Smooth muscle cell of the brain vasculature (primary cell): Measurements from ENCODE around the gene RPS6KA2.
"Not testable (repeated sequence)": the region's sequence is repeated elsewhere in the genome, so short reads cannot be mapped to it uniquely, and the experiment has no call there.

Experiments used
- DNase-seq: peaks from one replicate; pipeline ENCODE4 v3.0.0-alpha.2; 2012; ENCODE audit warnings: low read depth, low spot score

Gene RPS6KA2

DNA sequence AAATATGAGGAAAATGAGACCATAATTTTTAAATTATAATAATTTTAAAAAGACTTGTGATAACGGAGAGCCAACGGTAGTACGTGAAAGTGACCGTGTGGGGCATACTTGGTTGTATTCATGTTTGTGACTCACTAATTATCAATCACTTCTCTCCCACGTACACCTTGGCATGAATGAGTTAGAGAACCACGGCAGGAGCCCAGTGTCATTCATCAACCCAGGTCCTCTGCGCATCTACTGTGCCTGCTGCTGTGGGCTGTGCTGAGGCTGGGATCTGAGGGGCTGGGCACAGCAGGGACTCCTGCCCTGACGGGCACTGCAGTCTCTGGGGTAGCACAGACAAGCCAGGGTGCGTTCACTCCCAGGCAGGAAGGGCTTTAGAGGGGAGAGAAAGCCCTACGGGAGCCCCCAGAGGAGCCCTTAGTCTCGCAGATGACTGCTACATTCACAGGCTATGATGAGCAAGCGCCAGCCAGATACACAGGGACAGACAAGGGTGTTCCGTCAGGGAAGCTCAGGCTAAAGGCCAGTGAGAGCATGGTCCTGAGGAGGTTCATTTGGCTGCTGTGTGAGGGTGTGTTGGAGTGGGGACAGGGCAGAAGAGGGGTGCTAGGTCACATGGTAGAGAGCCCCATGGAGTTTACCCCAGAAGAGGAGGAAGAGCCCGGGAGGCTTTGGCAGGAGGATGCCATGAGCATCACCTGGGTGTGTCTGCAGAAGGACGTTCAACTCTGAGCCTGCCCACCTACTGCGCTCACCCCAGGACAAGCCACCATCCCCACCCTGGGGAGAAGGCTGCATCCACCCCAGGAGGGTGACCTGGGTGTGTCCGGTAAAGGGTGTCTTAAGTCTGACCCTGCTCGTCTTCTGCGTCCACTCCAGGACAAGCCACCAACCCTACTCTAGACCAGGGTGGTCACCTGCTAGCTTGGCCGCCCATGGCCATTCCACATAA lies 8.2 kb upstream of the RPS6KA2 start:
- DNase-seq = no peak

DNA sequence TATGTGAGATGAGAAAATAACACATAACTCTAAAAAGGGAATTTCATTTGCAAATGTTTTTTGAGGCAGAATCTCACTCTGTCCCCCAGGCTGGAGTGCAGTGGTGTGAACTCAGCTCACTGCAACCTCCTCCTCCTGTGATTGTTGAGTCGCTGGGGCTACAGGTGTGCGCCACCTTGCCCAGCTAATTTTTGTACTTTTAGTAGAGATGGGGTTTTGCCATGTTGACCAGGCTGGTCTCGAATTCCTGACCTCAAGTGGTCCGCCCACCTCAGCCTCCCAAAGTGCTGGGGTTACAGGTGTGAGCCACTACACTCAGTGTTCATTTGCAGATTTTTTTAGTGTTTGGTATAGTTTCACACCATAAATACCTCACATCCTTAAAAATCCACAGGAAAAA lies 7.5 kb upstream of the RPS6KA2 start:
- DNase-seq = not testable (repeated sequence)

DNA sequence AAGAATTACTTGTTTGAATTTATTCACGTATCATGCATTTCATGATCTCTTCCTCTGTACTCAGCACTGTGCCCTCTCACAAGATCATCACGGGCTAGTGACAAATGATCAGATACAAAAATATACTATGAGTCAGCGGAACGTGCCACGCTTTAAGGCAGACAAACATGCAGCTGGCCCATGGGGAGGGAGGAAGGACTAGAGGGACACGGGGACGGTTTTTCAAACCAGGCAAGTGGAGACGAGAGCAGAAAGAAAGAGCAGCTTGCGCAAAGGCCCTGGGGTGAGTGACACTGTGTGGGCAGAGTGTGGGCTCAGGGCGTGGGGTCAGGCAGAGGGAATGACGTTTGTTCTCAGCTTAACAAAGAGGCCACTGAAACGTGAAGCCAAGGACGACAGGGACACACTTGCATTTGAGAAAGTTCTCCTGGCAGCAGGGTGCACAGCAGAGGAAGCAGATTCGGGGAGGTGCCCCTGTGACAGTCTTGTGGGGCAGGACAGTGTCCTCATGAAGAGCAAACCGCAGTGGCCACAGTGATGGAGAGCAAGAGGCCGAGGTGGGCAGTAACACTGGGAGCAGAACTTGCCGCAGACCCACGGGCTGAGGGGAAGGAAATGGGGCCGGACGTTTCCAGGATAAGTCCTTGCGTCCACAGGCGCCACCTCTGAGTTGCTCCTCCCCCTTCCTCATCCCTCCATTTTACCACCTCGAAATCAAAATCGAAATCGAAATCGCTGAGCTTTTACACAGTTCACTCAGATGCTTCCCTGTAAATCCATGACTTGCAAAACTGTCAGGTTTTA lies 6.9 kb upstream of the RPS6KA2 start:
- DNase-seq = no peak

DNA sequence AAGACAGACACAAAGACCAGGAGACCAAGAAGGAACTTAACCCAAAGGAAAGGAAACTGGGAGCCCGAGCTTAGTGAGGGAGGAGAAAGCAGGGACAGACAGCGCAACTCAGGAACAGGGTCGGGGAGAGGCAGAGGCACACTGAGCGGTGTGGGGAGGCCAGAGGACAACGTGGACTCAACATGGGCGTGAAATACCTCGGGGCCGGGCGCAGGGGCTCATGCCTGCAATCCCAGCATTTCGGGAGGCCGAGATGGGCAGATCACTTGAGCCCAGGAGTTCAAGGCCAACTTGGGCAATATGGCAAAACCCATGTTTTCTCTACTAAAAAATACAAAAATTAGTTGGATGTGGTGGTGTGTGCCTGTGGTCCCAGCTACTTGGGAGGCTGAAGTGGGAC lies 5.7 kb upstream of the RPS6KA2 start:
- no peak for DNase-seq

DNA sequence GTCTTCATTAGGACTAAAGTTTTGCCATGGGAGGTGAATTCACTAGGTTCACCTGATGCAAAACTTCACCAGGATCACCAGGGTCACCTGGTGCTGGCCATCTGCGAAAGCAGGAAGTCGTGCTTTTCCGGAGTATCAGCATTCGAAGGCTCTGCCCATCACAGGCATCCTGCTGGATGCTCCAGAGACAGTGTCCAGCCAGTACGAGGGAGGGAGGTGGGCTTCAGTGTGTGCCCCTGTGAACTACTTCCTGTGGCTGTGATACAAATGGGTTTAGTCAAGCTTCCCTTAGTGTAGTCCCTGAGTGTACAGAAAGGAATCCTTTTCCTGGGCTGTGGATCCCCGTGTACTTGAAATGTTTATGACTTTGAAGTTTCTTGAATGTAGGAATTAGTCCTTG lies 3.4 kb upstream of the RPS6KA2 start:
- no peak for DNase-seq

DNA sequence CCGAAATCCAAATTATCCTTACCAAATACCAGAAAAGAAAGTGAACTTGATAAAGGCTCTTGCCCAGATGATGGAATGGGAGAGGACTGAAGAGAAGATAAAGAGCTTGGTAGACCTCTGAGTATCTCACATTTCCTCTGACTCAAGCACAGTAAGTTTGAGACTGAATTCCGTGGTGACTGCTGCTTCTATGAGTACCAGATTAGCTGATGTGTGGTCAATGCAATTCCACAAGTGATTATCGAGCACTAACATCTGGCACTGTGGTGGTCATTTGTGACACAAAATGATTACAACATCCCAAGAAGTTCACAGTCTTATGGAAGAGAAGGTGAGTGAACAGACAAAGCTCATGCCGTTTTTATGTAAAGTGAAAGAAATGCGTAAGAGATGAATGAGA lies 2.6 kb upstream of the RPS6KA2 start:
- no peak for DNase-seq

DNA sequence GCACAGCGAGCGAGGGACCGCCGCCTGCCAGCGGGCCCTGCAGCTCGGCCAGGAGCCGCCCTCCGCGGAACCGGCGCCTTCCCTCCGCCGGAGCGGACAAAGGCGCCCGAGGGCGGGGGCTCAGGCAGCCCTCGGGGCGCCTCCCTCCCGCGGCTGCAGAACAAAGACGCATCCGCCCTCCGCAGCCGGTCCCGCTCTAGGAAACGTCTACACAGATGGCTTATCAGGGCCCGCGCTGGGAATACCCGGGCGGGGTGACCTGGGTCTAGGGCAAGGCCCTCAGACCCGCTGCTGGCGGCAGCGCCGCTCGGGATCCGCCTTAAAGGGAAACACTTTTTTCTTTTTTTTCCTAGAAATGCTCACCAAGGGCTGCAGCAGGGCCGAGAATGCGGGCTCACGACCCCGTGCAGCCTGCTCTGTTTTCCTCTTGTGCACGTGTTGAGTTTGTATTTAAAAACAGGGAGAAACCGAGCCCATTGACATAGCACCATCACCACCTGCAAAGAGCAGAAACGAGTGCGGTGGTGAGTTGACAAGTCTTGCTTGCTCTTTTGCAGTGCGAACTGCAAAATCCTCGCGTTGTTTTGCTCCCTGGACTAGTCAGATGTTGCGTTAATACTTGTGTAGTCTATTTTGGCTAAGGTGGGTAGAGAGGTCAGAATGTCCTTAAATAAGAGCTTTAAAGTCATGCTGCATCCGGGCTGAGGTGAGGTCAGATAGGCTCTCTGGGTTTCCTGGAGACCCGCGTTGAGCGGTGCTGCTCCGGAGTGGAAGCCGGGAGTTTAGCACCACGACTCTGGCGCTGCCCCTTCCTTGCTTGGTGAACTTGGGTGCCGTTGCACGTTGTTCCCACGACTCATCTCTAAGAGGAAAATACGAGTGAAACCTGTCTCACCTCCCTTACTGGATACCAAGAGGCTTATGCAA lies 1.1 kb upstream of the RPS6KA2 start:
- no peak for DNase-seq

DNA sequence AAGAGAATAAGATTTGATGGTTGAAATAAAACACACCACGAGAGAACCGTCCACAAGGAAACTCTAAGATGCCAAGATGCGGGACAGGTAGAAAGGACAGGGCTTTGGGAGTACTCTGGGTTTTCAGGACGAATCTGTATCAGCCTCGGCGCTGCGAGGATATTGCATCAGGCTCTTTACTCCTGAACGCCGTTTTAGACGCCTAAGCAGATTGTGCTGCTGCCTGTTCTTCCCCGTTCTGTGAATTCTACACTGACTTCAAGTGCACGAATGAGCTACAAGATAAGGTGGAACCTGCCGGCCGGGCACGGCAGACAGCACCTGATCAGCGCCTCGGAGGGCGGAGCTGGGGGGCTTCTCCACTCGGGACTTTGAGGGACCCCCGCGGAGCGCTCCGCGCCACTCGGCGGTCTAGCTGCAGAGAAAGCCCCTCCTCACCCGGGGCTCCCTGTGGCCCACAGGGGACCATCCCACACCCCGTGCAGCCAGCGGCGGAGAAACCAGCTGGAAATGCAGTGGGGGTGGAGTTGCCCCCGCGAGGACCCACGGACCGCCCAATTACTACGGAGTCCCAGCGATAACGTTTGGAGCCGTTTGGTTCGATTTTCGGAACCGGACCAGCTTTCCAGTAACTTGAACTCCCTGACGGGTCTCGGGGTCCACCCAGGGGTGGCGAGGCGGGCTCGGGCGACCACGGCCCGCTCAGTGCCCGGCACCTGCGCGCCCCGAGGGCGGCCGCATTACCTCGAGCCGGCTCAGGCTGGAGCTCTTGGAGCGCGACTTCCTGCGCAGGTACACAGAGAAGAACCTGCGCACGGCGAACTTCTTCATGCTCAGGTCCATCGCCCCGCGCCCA lies 646 bp downstream of the RPS6KA2 start:
- no peak for DNase-seq

DNA sequence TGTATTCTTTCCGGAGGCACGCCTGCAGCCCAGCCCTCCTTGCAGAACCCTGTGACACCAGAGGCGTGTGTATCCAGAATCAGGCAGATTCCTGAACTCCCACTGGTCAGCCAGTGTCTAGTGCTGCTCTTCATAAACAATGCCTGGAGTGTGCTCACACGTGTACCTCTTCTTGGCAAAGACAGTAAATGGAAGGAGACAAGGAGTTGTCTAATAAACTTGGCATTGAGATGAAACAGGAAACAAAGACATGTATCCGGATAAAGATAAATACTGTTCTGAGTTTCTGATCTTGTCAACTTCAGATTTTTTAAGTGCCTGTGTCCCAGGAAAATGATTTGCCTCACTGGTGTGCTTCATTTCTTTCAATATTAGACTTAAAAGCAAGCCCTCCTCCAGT lies 1.7 kb downstream of the RPS6KA2 start:
- no peak for DNase-seq

DNA sequence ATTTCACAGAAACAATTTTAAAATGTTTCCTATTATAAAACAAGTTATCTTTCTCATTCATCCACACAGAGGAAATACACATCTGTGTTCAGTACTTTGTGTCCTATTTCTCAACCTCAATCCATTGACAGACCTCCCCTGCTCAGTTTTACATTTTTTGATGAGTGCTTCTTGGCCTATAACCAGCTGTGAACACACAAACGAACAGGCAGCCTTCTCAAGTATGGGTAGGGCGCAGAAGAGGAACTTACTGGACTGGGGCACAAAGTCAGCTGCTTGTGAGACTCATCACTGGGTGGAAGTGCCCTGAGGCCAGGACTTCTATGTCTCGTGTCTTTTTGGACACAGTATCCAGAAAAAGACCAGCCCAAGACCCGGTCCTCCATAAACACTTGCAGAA lies 2.8 kb downstream of the RPS6KA2 start:
- DNase-seq = no peak

DNA sequence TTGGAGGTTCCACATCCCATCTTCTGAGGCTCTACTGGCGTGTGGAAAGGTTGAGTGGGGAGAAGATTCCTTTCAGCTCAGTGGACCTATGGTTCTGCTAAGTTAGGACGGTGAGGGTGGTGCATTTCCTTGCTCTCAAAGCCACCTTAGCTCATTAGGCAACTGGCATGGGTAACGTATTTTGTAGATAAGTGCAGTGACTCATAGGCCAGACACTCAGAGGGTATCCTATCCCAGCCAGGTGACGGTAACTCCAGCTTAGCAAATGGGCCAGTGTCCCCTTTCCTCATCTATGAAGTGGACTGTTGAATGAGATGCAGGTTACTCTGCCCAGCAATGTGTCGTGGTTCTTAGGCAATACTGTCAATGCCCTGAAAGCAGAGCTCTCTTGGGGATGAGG lies 3.7 kb downstream of the RPS6KA2 start:
- DNase-seq = no peak

DNA sequence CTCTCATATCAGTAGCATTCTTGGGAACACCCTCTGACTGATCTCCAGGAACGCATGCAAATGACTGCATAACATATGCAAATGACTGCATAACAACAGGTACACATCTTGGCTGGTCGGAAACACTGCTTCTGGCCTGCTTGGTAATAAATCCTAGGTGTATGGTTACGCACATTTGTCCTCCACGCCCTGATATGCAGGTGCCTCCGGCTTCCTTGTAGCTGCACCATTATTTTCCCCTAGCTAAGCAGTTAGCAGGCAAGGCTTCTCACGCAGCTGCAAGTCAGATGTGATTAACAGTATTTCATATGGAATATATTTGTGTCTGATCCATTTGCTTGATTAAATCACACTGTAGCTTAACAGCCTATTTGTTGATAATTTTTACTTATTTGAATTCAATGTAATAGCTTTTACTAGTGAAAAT lies 5.9 kb downstream of the RPS6KA2 start:
- DNase-seq = no peak

DNA sequence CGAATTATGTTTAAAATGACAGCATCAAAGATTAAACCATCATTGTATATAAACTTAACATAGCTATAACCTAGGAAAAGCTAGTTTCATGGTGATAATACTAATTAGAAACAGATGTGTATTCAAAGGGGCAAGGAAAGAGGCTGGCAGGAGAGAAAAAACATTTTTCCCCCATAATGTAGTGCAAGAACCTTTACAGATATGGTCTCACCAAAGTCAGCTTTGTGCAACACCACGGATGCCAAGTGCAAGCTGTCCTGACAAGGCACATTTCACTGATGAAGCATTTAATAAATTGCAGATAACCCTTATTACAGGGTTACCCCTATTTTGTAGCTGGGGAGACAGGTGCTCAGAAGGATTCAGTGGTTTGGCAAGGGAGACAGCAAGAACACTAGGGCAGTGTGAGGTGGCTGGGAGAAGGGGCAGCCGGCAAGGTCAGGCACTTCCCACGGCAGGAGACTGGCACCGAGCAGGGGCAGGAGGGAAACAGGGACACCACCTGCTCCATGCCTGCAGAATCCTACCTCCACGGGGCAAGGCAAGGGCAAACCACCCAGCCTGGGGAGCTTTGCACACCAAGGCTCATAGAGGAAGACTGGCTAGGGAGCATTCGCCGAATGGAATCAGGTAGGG lies 6.5 kb downstream of the RPS6KA2 start:
- no peak for DNase-seq

DNA sequence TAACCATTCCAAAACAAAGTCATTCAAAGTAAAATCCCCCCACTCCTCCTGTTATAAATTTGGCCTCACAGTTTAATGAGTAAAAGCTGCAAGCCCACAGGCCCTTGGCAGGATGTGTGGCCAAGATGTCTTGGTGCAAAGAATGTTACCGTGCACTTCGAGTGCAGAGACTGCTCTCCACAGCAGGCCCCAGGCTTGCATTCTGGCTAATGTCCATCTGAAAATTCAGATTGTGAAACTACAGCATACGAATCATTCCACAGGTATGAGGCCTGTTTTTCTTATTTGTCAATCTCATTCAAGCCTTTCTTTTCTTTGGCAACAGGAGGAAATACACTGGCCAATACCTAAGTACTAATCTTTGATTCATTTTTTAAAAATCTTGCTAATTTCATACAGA lies 7.1 kb downstream of the RPS6KA2 start:
- DNase-seq = peak; percentile 70

DNA sequence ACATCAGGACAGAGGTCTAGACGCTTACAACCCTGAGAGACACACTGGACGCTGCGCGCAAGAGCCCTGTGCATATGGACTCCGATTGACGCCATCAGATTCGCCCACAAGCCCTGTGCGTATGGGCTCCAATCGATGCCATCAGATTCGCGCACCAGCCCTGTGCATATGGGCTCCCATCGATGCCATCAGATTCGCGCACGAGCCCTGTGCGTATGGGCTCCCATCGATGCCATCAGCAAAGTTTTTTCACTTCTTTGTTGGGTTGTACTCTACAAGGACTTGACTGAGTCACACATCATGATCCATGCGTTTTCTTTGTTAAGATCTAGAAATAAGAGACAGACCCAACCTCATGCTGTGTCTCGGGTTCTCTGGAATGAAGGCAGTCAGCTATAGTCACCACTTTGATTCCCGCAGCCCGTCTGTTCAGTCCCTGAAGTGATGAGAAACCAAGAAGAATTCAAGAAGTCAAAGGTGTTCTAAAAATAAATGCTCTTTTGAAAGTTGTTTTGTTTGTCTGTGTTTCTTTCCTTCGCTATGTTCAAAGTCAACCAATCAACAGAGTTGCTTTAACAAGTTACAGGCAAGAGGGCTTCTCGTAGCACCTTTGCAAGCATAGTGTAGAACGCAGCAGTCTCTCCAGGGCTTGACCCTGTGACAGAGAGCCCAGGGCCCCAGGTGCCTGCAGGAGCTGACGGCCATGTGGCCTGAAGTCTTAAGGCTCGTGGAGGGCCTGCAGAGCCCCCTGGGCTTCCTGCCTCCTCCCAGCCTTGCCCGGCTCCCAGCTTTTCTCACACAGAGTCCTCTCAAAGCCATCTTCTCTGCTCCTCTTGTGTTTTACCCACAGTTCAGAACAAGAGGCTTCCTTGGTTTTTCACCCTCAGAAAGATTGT lies 7.9 kb downstream of the RPS6KA2 start:
- DNase-seq = peak; percentile 90

DNA sequence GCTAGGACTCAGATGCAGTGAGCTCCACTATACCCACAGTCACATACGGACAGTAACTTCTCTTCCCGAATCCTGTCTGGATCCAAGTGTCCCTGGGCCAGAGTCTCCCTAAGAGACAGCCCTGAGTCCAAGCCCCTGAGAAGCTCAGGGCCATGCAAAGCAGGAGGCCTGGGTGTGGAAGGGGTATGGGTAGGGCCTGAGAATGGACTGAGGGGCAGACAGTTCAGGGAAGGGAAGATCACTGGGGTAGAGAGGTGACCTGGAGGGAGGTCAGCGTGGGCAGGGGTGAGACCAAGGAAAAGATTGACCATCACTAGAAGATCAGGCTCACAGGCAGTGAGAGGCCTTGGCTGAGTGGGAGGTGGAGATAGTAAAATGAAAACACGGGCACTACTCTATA lies 8.8 kb downstream of the RPS6KA2 start:
- no peak for DNase-seq

DNA sequence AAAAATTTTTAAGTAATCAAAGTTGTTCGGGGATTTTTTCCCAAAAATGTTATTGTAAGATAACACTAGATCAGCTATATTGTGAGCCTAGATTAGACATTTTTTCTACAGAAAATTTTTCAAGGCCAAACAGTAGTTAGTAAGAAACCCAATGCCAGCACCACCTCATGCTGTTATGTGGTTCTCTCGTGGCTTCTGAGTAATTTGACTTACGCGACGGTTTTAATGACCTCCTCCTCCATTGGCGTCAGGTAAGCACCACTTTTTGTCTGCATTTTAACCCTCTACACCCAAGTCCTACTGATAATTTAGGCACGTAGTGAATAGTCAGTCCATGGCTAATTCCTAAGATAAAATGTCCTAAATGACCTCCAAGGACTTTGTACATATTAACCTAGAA lies 9.7 kb downstream of the RPS6KA2 start:
- DNase-seq = no peak

DNA sequence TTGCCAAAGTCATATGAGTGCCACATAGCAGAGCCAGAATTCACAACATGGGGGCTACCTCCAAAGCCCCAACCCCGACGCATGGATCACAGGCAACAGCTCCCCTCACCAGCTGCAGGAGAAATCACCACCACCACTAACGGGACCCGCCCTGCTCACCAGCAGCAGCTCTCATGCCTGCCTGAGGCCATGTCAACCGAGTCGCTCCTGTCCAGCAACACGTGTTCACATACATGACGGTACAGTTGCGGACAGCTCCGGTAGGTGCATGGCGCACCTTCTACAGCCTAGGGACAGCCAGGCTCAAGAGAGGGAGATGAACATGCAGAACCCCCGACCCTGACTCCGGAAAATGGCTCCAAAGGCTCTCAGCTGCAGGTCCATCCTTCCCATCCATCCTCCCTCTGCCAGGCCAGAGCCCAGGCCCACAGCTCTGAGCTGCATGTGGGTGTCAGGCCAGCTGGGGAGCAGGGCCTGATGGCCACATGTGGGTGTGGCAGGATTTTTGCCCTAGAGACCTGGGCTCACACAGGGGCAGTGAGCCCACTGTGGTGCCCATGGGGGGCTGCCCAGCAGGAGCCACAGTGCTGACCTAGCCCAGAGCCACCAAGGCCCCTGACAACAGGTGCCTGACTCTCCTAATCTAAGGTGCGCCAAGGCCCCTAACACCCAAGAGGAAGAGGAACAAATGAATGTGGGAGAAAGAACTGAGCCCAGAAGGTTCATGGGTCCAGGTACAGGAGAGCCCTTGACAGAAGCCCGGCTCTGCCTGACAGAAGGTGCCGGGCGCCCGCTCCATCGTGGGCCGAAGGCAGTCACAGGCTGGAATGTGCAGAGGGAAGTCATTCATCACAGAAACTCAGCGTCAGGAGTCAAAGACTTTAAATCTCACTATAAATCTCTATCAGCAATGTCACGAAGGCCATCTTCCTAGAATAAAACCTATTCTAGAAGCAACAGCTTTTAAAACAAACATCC lies 10.5 kb downstream of the RPS6KA2 start:
- no peak for DNase-seq
